ENCODE measurements around the gene PRKG2. TPM values are rescaled to one million over a fixed set of nuclear protein-coding genes. Genes with fewer than 3 reads are reported as not detected.

PRKG2 gene
- total and polyA plus RNA-seq, 12 donors: 0.16 to 0.55 (median 0.20) TPM; not detected in 6

DNA sequence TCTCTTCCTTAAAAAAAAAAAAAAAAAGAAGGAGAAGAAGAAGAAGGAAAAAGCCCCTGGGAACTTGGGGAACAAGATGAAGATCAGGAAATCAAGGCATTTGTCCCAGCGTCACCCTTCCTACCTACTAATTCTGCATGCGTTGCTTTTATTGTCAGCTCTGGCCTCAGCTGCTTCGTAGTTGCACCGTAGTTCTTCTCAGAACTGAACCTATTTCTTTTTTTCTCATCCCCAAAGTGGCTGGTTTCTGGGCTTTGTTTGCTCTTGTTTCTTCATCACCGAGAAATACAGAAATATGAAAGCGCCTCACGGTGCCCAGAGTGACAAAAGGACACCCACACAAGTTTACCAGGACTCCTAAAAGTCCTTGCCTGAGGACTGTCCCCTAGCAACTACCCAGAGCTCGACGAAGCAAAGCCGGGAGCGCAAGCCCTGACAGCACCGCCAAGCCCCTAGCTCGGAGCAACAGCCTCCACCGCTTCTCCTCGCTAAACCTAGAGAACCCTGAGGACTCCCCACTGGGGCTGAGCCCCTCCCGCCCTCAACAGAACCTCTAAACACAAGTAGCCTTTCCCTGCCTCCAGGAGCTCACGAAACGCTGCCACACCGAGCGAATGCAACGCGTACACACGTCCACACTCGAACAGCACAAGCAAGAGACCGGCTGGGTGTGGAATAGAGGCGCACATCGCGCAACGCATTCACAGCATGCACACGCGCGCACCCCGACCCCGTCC, 710 bp downstream of the PRKG2 start:
- H3K4me3 ChIP-seq: no peak overlapping the region
- 4 to 14% (median 6%) methylated on average over 11 to 34 of the region's 34 CpGs for WGBS, 4 donors
- H3K36me3 ChIP-seq (replicated peaks in 1 of 2): no peaks in the 10 kb centered on the region
- no peaks in the 10 kb centered on the region for H3K9me3 ChIP-seq (replicated peaks in 1 of 3)
- intact Hi-C loops (cut with DNase I): no loop called here
- DNase-seq: no peak
- no peaks in the 10 kb centered on the region for H3K4me1 ChIP-seq (replicated peaks in 1 of 2)
- peaks cover 7% of the 10 kb centered on the region for H3K27me3 ChIP-seq
- no peak for TF ChIP-seq POLR2A (IDR thresholded peaks at IDR 0.05)
- TF ChIP-seq, protein P1, sequence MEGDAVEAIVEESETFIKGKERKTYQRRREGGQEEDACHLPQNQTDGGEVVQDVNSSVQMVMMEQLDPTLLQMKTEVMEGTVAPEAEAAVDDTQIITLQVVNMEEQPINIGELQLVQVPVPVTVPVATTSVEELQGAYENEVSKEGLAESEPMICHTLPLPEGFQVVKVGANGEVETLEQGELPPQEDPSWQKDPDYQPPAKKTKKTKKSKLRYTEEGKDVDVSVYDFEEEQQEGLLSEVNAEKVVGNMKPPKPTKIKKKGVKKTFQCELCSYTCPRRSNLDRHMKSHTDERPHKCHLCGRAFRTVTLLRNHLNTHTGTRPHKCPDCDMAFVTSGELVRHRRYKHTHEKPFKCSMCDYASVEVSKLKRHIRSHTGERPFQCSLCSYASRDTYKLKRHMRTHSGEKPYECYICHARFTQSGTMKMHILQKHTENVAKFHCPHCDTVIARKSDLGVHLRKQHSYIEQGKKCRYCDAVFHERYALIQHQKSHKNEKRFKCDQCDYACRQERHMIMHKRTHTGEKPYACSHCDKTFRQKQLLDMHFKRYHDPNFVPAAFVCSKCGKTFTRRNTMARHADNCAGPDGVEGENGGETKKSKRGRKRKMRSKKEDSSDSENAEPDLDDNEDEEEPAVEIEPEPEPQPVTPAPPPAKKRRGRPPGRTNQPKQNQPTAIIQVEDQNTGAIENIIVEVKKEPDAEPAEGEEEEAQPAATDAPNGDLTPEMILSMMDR (IDR thresholded peaks at IDR 0.05): no peak
- no peak overlapping the region for H3K27ac ChIP-seq

DNA sequence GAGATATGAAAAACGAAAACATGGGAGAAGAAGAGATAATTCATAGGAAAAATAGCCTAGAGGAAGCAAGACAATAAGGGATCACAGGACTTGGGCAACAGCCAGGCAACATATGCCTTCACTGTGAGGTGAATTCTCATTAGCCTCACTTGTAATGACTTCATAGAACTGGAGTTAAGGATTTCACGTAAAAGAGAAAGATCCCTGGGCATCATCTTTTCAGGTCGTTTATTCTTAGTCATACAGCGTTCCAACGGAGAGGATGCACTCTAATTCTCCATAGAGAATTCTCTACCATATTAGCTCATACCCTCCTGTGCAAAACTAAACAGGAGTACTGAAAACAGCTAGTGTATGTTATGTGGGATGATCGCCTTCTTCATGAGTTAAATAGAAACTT, 1.4 kb downstream of the PRKG2 start:
- Histone ChIP-seq H3K4me1 (replicated peaks in 1 of 2) (no peaks in the 10 kb centered on the region), H3K27me3 (peaks cover 7% of the 10 kb centered on the region), H3K36me3 (replicated peaks in 1 of 2) (no peaks in the 10 kb centered on the region), H3K9me3 (replicated peaks in 1 of 3) (no peaks in the 10 kb centered on the region), H3K27ac (no peak overlapping the region), H3K4me3 (no peak overlapping the region)
- 42 to 58% (median 46%) methylated on average over 6 of the region's 6 CpGs for WGBS, 4 donors
- no peak for TF ChIP-seq POLR2A (IDR thresholded peaks at IDR 0.05)
- no peak for DNase-seq
- intact Hi-C loops (cut with DNase I): no loop called here

DNA sequence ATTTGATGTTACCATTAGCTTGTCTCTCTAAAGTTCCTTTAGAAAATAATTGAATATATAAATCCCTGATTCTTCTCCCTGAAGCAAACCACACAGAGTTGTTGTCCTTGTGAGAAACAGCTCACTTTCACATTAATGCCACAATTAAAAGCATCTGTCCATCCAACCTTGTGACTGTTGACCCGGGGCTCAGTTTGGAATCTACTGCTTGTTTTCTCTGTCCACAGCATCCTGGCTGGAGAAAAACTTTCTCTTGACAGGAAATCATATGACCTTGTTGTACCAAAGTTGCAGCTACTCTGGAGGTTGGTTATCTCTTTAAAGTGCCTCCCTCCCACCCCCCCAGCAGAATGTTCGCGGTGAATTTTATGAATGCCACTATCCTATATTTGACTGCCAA, 3.1 kb downstream of the PRKG2 start:
- Histone ChIP-seq H3K36me3 (replicated peaks in 1 of 2) (no peaks in the 10 kb centered on the region), H3K27me3 (peaks cover 7% of the 10 kb centered on the region), H3K27ac (no peak overlapping the region), H3K4me1 (replicated peaks in 1 of 2) (no peaks in the 10 kb centered on the region), H3K9me3 (replicated peaks in 1 of 3) (no peaks in the 10 kb centered on the region), H3K4me3 (no peak overlapping the region)
- no peak for TF ChIP-seq POLR2A (IDR thresholded peaks at IDR 0.05)
- TF ChIP-seq, protein P1 (IDR thresholded peaks at IDR 0.05): no peak
- intact Hi-C loops (cut with DNase I): no loop called here
- no peak for DNase-seq
- WGBS, 4 donors: 42 to 51% (median 50%) methylated on average over 3 of the region's 3 CpGs

DNA sequence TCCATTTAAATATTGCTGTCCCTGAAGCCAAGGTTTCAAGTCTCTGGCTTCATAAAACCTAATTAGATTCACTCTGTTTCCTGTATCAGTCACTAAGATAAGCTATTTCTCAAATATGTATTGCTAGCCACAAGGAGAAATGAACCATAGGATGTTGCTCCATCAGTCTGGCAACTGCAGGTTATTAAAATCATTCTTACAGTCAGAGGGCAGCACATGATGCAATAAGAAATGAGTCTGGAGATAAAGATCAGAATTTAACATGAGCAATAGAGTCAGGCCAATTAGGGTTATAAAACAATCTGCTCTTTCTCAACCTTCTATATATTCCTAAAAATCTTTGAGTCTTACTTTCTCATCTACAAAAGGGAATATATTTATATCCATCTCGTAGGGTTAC, 7.2 kb downstream of the PRKG2 start:
- TF ChIP-seq POLR2A (IDR thresholded peaks at IDR 0.05): no peak
- TF ChIP-seq, protein P1 (IDR thresholded peaks at IDR 0.05): no peak
- WGBS, 4 donors: 45 to 65% (median 57%) methylated on average over 1 of the region's 1 CpG
- H3K4me1 ChIP-seq (replicated peaks in 1 of 2): no peaks in the 10 kb centered on the region
- no peaks in the 10 kb centered on the region for H3K36me3 ChIP-seq (replicated peaks in 1 of 2)
- H3K4me3 ChIP-seq: no peak overlapping the region
- intact Hi-C loops (cut with DNase I): no loop called here
- no peaks in the 10 kb centered on the region for H3K9me3 ChIP-seq (replicated peaks in 1 of 3)
- H3K27me3 ChIP-seq: no peaks in the 10 kb centered on the region
- no peak for DNase-seq
- no peak overlapping the region for H3K27ac ChIP-seq

DNA sequence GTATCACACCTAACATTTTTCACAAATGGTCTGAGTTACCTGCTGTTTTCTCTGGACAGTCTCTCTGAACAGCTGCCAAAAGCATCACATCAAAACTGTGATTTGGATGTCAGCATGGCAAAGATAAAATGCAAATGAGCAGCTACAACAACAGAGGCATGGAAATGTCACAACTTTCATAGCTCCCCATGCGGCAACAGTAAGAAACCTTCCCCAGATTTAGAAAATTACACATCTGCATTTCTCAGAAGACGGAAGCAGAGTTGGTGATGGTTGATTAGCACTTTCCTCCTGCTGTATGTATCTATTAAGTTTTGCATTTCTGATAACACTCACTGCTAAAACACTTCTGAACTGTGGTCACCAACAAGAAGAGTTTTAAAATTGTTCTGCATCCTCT, 9.7 kb downstream of the PRKG2 start:
- H3K4me3 ChIP-seq: no peak overlapping the region
- TF ChIP-seq POLR2A (IDR thresholded peaks at IDR 0.05): no peak
- TF ChIP-seq, protein P1 (IDR thresholded peaks at IDR 0.05): no peak
- intact Hi-C loops (cut with DNase I): no loop called here
- H3K36me3 ChIP-seq (replicated peaks in 1 of 2): no peaks in the 10 kb centered on the region
- H3K4me1 ChIP-seq (replicated peaks in 1 of 2): no peaks in the 10 kb centered on the region
- no peak overlapping the region for H3K27ac ChIP-seq
- H3K9me3 ChIP-seq (replicated peaks in 1 of 3): no peaks in the 10 kb centered on the region
- WGBS, 4 donors: 75 to 87% (median 78%) methylated on average over 2 of the region's 2 CpGs
- no peak for DNase-seq
- H3K27me3 ChIP-seq: no peaks in the 10 kb centered on the region
